Left lung (tissue), 10 donors: ENCODE data around the gene HDHD2. TPM values are rescaled to one million over a fixed set of nuclear protein-coding genes. Genes with fewer than 3 reads are reported as not detected.
A peak's percentile ranks its signal among the peaks of the same experiment; 100 is the strongest.

Experiments used
- ATAC-seq: fragments of 200-7000 bp; cut with Tn5 transposase; one replicate; pipeline ENCODE4 v1.9.1; 2020; ENCODE audit warnings: moderate library complexity
- DNase-seq, 4 donors: peaks; one replicate each; pipeline ENCODE4 v3.0.0-alpha.2; 2013 to 2020
- H3K27ac ChIP-seq, 2 donors: fragments of 200-600 bp; sonication (generic) in 1 of 2; one replicate each; pipeline versions ENCODE4 v1.5.0 to v1.8.0; 2020 to 2021
- H3K27me3 ChIP-seq, 2 donors: fragments of 200-600 bp; sonication (generic) in 1 of 2; one replicate each; pipeline versions ENCODE4 v1.5.0 to v1.8.0; 2020 to 2021
- H3K36me3 ChIP-seq, 2 donors: fragments of 200-600 bp; sonication (generic) in 1 of 2; one replicate each; pipeline versions ENCODE4 v1.5.0 to v1.8.0; 2020 to 2021
- H3K4me1 ChIP-seq, 2 donors: fragments of 200-600 bp; one replicate each; pipeline ENCODE4 v1.8.0; 2021
- H3K4me3 ChIP-seq, 2 donors: fragments of 200-600 bp; sonication (generic) in 1 of 2; one replicate each; pipeline versions ENCODE4 v1.5.0 to v1.8.0; 2020 to 2021; ENCODE audit warnings: mild to moderate bottlenecking in 1 of 2
- H3K9me3 ChIP-seq, 2 donors: fragments of 200-600 bp; sonication (generic) in 1 of 2; one replicate each; pipeline versions ENCODE4 v1.5.0 to v1.8.0; 2020 to 2021
- intact Hi-C, 2 donors: fragments of 100-400 bp; cut with DNase I; formaldehyde crosslinking; loops; one replicate each; pipeline versions ENCODE4 v1.11.2 to v1.14.2; 2022
- polyA plus RNA-seq, 6 donors: library from polyadenylated mRNA; unstranded; fragments of 120-200 nt; gene quantifications; one replicate each; pipeline ENCODE4 v1.2.1, GENCODE V29; 2013; ENCODE audit not compliant: insufficient read length in 6 of 6
- total RNA-seq, 2 donors: library from RNA; stranded (reverse); fragmentation: NEBNext Ultra II Directional; extraction: Animal tissue kit (Norgen Biotek cat#: 25700); gene quantifications; one replicate each; pipeline ENCODE4 v1.2.1, GENCODE V29; 2021
- TF ChIP-seq, protein P1 (sequence below), 2 donors: fragments of 200-600 bp; sonication (generic) in 1 of 2; IDR thresholded peaks; one replicate each; pipeline versions ENCODE4 v1.5.0 to v1.8.0; 2021; ENCODE audit warnings: antibody characterized with exemption in 2 of 2
- donor health status: DM: no; HTN: yes; CAD: no.
- donor health status: DM: no; HTN: no; CAD: no.

Gene HDHD2
- total and polyA plus RNA-seq, 8 donors = 35.9 to 56.3 (median 47.7) TPM

- Histone ChIP-seq H3K4me3 (peak overlapping the region; percentile 93 to 94), H3K27ac (peak overlapping the region; percentile 82 to 86), H3K27me3 (no peaks in the 10 kb centered on the region), H3K9me3 (no peaks in the 10 kb centered on the region), H3K36me3 (no peaks in the 10 kb centered on the region), H3K4me1 (peaks cover 8 to 19% of the 10 kb centered on the region in 2 donors)
- peak in 1 of 4 donors; percentile 10 for DNase-seq
- intact Hi-C loops = no loop called here
- TF ChIP-seq, protein P1, sequence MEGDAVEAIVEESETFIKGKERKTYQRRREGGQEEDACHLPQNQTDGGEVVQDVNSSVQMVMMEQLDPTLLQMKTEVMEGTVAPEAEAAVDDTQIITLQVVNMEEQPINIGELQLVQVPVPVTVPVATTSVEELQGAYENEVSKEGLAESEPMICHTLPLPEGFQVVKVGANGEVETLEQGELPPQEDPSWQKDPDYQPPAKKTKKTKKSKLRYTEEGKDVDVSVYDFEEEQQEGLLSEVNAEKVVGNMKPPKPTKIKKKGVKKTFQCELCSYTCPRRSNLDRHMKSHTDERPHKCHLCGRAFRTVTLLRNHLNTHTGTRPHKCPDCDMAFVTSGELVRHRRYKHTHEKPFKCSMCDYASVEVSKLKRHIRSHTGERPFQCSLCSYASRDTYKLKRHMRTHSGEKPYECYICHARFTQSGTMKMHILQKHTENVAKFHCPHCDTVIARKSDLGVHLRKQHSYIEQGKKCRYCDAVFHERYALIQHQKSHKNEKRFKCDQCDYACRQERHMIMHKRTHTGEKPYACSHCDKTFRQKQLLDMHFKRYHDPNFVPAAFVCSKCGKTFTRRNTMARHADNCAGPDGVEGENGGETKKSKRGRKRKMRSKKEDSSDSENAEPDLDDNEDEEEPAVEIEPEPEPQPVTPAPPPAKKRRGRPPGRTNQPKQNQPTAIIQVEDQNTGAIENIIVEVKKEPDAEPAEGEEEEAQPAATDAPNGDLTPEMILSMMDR (IDR thresholded peaks at IDR 0.05) = no peak
- ATAC-seq = peak; percentile 47
These were observed 25.1 kb upstream of the HDHD2 start for GRCh38 chr18:47175283-47175897.

DNA sequence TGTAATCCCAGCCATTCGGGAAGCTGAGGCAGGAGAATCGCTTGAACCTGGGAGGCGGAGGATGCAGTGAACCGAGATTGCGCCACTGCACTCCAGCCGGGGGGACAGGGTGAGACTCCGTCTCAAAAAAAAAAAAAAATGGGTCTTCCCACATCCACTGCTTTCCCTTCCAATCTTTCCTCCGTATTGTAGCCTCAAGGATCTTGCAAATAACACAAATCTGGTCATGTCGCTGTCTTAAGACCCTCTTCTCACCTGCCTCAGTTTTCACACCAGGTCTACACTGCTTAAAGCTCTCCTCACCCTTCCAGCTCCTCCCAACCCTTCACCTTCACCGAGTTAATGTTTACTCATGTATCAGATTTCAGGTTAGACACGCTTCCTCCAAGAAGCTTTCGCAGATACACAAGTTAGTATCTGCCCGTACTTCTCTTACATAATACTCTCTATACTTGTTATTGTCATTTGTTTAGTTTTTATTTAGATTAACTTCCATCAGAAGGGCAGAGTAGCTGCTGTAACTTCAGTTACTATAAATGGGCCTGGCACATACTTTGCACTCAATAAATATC lies 24.3 kb upstream of the HDHD2 start:
- ATAC-seq = peak; percentile 61
- Histone ChIP-seq H3K9me3 (no peaks in the 10 kb centered on the region), H3K36me3 (no peaks in the 10 kb centered on the region), H3K4me3 (peak overlapping the region; percentile 93 to 94), H3K4me1 (peaks cover 8 to 19% of the 10 kb centered on the region in 2 donors), H3K27ac (no peak overlapping the region), H3K27me3 (no peaks in the 10 kb centered on the region)
- TF ChIP-seq, protein P1 (IDR thresholded peaks at IDR 0.05) = no peak
- peak in 1 of 4 donors; percentile 17 for DNase-seq
- intact Hi-C loops = no loop called here

DNA sequence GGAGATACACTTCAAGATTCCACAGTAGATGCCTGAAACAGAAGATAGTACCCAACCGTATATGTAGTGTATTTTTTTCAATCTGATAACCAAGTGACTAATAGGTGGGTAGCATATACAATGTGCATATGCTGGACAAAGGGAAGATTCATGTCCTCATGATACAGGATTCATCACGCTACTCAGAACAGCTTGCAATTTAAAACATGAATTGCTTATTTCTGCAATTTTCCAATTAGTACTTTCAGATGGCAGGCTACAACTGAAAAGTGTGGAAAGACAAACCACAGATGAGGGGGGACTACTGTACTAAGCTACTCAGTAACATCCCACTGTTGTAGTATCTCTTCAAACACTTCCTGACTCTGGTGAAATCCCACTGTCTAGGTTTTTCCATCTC lies 22.2 kb upstream of the HDHD2 start:
- no peak for DNase-seq
- intact Hi-C loops = no loop called here
- H3K9me3 ChIP-seq = no peaks in the 10 kb centered on the region

GRCh38 chr18:47168913-47169312 lies 18.6 kb upstream of the HDHD2 start:
- Histone ChIP-seq H3K4me3 (no peak overlapping the region), H3K27me3 (no peaks in the 10 kb centered on the region), H3K36me3 (no peaks in the 10 kb centered on the region), H3K27ac (no peak overlapping the region), H3K4me1 (peaks cover 0 to 6% of the 10 kb centered on the region in 2 donors), H3K9me3 (no peaks in the 10 kb centered on the region)
- DNase-seq (no peak), ATAC-seq (no peak)
- intact Hi-C loops = no loop called here
- TF ChIP-seq, protein P1 (IDR thresholded peaks at IDR 0.05) = no peak

More for the DNA sequence above, 22.2 kb upstream of the HDHD2 start:
- TF ChIP-seq, protein P1 (IDR thresholded peaks at IDR 0.05) = no peak
- no peak overlapping the region for H3K27ac ChIP-seq
- H3K4me1 ChIP-seq = peaks cover 8 to 19% of the 10 kb centered on the region in 2 donors
- H3K27me3 ChIP-seq = no peaks in the 10 kb centered on the region
- ATAC-seq = no peak
- H3K36me3 ChIP-seq = no peaks in the 10 kb centered on the region
- H3K4me3 ChIP-seq = no peak overlapping the region

GRCh38 chr18:47168509-47168908 lies 18.2 kb upstream of the HDHD2 start:
- H3K4me1 ChIP-seq = peaks cover 0 to 3% of the 10 kb centered on the region in 2 donors
- DNase-seq (no peak), ATAC-seq (no peak)
- H3K4me3 ChIP-seq = no peak overlapping the region
- H3K27me3 ChIP-seq = no peaks in the 10 kb centered on the region
- no peak overlapping the region for H3K27ac ChIP-seq
- no peaks in the 10 kb centered on the region for H3K36me3 ChIP-seq
- no peaks in the 10 kb centered on the region for H3K9me3 ChIP-seq
- intact Hi-C loops = no loop called here
- TF ChIP-seq, protein P1 (IDR thresholded peaks at IDR 0.05) = no peak
